Activated CD8-positive, alpha-beta T cell treated with anti-CD3 and anti-CD28 coated beads for 36 hours (primary cell): ENCODE results near the gene DIAPH1. TPM values are rescaled to one million over a fixed set of nuclear protein-coding genes. Genes with fewer than 3 reads are reported as not detected.
A peak's percentile ranks its signal among the peaks of the same experiment; 100 is the strongest.

Source experiments
- ATAC-seq: fragments of 200-7000 bp; cut with Tn5 transposase; one replicate; pipeline ENCODE4 v1.10.0; 2021; ENCODE audit warnings: mild to moderate bottlenecking, moderate library complexity
- CTCF ChIA-PET: fragments of 350-600 bp; sonication (Branson Sonifier 250); formaldehyde crosslinking; loops from one replicate; lab custom pipeline; 2021; ENCODE audit warnings: antibody characterized with exemption; lab: Charles Lee
- POLR2A ChIA-PET: fragments of 350-600 bp; sonication (Branson Sonifier 250); formaldehyde crosslinking; loops from one replicate; lab custom pipeline; 2021; ENCODE audit warnings: antibody characterized with exemption; lab: Charles Lee
- DNase-seq: peaks from one replicate; pipeline ENCODE4 v3.0.0-alpha.2; 2020
- H3K27ac Mint-ChIP-seq: one replicate; pipeline ENCODE4 v1.8.0; 2021; ENCODE audit warnings: mild to moderate bottlenecking, mixed read lengths
- H3K27me3 Mint-ChIP-seq: one replicate; pipeline ENCODE4 v1.8.0; 2021; ENCODE audit warnings: mixed read lengths
- H3K36me3 Mint-ChIP-seq: one replicate; pipeline ENCODE4 v1.8.0; 2021; ENCODE audit warnings: low read depth, mixed read lengths
- H3K4me1 Mint-ChIP-seq: one replicate; pipeline ENCODE4 v1.8.0; 2021; ENCODE audit warnings: low read depth, mixed read lengths
- H3K4me3 Mint-ChIP-seq: one replicate; pipeline ENCODE4 v1.8.0; 2021; ENCODE audit warnings: mild to moderate bottlenecking, moderate library complexity, mixed read lengths
- H3K9me3 Mint-ChIP-seq: one replicate; pipeline ENCODE4 v1.8.0; 2021; ENCODE audit warnings: mixed read lengths
- intact Hi-C: fragments of 100-400 bp; cut with micrococcal nuclease; formaldehyde crosslinking; loops from one replicate; pipeline ENCODE4 v1.10.0; 2022
- total RNA-seq, 2 experiments: library from RNA; stranded (reverse); gene quantifications; one replicate each; pipeline ENCODE4 v1.2.3, GENCODE V29; 2021
- TF ChIP-seq, protein P1 (sequence below): fragments of 200-600 bp; IDR thresholded peaks from one replicate; pipeline ENCODE4 v1.8.0; 2022; ENCODE audit warnings: antibody characterized with exemption, mild to moderate bottlenecking

Gene DIAPH1
- total RNA-seq, 2 experiments from 2014 or later = 209 to 218 TPM

DNA sequence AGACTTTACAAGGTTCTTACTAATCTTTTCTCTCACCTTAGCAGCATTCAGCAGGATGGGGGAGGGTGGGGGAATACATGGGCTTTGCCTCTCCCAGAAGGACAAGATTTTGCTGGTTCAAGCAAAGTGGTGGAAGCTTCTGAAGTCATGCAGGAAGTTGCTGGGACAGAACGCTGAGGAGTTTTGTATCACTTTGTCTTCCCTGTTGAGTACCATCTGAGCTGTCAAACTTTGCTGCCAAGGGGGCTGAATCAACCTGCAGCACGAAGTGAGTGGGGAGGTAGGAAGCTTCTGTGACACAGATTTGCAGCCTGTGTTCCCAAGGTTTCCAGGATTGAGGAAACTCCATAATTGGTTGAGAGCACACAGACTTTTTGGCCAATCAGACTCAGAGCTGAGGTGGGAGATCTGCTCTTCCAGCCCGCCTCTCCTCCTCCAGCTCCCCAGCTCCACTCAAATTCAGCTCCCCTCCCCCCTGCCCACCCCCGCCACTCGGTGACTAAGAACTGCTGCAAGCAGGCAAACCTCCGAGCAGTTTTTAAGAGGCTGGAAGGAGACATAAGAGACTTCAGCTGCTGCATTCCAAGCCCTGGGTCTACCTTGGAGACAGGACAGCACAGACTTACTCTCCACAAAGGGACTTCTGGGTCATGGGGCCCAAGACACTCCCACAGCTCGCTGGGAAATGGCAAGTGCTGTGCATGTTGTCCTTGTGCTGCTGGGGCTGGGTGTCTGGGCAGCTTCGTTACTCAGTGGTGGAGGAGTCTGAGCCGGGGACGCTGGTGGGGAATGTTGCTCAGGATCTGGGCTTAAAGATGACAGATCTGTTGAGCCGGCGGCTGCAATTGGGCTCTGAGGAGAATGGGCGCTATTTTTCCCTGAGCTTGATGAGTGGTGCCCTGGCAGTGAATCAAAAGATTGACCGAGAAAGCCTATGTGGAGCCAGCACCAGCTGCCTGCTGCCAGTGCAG lies 129.9 kb downstream of the DIAPH1 start, which contains the start of gene PCDHGC5:
Gene PCDHGC5, plus strand, starts transcription at position 491 of the 971 bp plus-strand sequence. Its CDS starts 160 bp downstream, at position 651.
- Mint-ChIP-seq H3K36me3 (no peaks in the 10 kb centered on the region), H3K4me1 (peaks cover 13% of the 10 kb centered on the region), H3K27me3 (peaks cover 83% of the 10 kb centered on the region), H3K4me3 (no peak within 1 kb of the TSS), H3K9me3 (no peaks in the 10 kb centered on the region), H3K27ac (no peak within 1 kb of the TSS)
- DNase-seq (no peak), ATAC-seq (no peak)
- TF ChIP-seq, protein P1, sequence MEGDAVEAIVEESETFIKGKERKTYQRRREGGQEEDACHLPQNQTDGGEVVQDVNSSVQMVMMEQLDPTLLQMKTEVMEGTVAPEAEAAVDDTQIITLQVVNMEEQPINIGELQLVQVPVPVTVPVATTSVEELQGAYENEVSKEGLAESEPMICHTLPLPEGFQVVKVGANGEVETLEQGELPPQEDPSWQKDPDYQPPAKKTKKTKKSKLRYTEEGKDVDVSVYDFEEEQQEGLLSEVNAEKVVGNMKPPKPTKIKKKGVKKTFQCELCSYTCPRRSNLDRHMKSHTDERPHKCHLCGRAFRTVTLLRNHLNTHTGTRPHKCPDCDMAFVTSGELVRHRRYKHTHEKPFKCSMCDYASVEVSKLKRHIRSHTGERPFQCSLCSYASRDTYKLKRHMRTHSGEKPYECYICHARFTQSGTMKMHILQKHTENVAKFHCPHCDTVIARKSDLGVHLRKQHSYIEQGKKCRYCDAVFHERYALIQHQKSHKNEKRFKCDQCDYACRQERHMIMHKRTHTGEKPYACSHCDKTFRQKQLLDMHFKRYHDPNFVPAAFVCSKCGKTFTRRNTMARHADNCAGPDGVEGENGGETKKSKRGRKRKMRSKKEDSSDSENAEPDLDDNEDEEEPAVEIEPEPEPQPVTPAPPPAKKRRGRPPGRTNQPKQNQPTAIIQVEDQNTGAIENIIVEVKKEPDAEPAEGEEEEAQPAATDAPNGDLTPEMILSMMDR = no peak
- CTCF ChIA-PET = interaction anchor here (0.7 to 1.8 kb wide), 5 partner anchors 8 to 75 kb away, joined by 3 to 8 read pairs (median 5); partner anchors contain the start of gene PCDHGA12
- POLR2A ChIA-PET = interaction anchor here (0.9 kb wide), 1 partner anchor 15 kb away, joined by 3 read pairs; no protein-coding TSS in a partner anchor
- intact Hi-C loops = no loop called here

DNA sequence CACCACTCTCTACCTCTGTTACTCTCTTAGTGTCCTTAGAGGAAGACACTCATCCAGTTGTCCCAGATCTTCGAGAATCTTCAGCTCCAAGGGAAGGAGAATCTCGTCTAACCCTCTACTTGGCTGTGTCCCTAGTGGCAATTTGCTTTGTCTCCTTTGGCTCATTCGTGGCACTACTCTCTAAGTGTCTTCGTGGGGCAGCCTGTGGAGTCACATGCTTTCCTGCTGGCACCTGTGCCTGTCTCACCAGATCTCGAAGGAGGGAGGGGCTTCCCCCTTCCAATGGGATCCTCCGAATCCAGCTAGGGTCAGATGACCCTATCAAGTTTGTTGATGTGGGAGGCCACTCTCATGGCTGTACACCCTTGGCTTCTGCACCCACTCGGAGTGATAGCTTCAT lies 131.7 kb downstream of the DIAPH1 start:
- no peak overlapping the region for H3K27ac Mint-ChIP-seq
- no peak overlapping the region for H3K4me3 Mint-ChIP-seq
- TF ChIP-seq, protein P1 = no peak
- ChIA-PET CTCF (interaction anchor here (1.3 kb wide), 1 partner anchor 26 kb away, joined by 5 read pairs; no protein-coding TSS in a partner anchor), POLR2A (no interaction called here)
- no peaks in the 10 kb centered on the region for H3K36me3 Mint-ChIP-seq
- peaks cover 86% of the 10 kb centered on the region for H3K27me3 Mint-ChIP-seq
- DNase-seq = no peak
- H3K9me3 Mint-ChIP-seq = no peaks in the 10 kb centered on the region
- peaks cover 12% of the 10 kb centered on the region for H3K4me1 Mint-ChIP-seq
- ATAC-seq = no peak
- intact Hi-C loops = no loop called here

GRCh38 chr5:141486091-141486490 lies 132.7 kb downstream of the DIAPH1 start:
- DNase-seq = no peak
- POLR2A ChIA-PET = interaction anchor here (1.1 kb wide), 1 partner anchor 9 kb away, joined by 3 read pairs; no protein-coding TSS in a partner anchor
- Mint-ChIP-seq H3K9me3 (no peaks in the 10 kb centered on the region), H3K27me3 (peaks cover 83% of the 10 kb centered on the region), H3K27ac (no peak overlapping the region), H3K4me1 (peaks cover 9% of the 10 kb centered on the region), H3K36me3 (no peaks in the 10 kb centered on the region), H3K4me3 (no peak overlapping the region)
- ATAC-seq = no peak
- CTCF ChIA-PET = interaction anchor here (0.9 to 1.5 kb wide), 8 partner anchors 8 to 142 kb away, joined by 3 to 6 read pairs (median 3); partner anchors contain the start of genes PCDHGA12, PCDHGA3, PCDHGA8 and PCDHGC3
- TF ChIP-seq, protein P1 = no peak
- intact Hi-C loops = no loop called here

GRCh38 chr5:141485321-141486055 lies 133.3 kb downstream of the DIAPH1 start:
- intact Hi-C loops = no loop called here
- no peaks in the 10 kb centered on the region for H3K36me3 Mint-ChIP-seq
- peak overlapping the region; percentile 11 for H3K4me3 Mint-ChIP-seq
- ATAC-seq (no peak), DNase-seq (no peak)
- ChIA-PET POLR2A (interaction anchor here (1.1 kb wide), 1 partner anchor 9 kb away, joined by 3 read pairs; no protein-coding TSS in a partner anchor), CTCF (interaction anchor here (0.9 to 3.2 kb wide), 10 partner anchors 9 to 142 kb away, joined by 3 to 11 read pairs (median 3); partner anchors contain the start of genes PCDHGA11, PCDHGA12, PCDHGA3 and PCDHGA8)
- TF ChIP-seq, protein P1 = no peak
- H3K4me1 Mint-ChIP-seq = peaks cover 9% of the 10 kb centered on the region
- H3K27me3 Mint-ChIP-seq = peaks cover 78% of the 10 kb centered on the region
- H3K9me3 Mint-ChIP-seq = no peaks in the 10 kb centered on the region
- H3K27ac Mint-ChIP-seq = no peak overlapping the region
